ENCODE measurements around the gene ZC3H4.

ZC3H4 gene

GRCh38 chr19:47133021-47133471 lies 19.5 kb upstream of the ZC3H4 start:
- no peak for DNase-seq (ENCODE audit: low spot score)

GRCh38 chr19:47132194-47132852 lies 18.7 kb upstream of the ZC3H4 start:
- DNase-seq (ENCODE audit: low spot score), result no peak

- peak; percentile 98 for DNase-seq (ENCODE audit: low spot score)
These were observed 17.1 kb upstream of the ZC3H4 start, which contains the start of gene SAE1 for GRCh38 chr19:47130589-47131227. SAE1 (plus strand) TSS chr19:47130835; CDS start chr19:47130931, 96 bp downstream.

GRCh38 chr19:47130120-47130588 lies 16.6 kb upstream of the ZC3H4 start:
- no peak for DNase-seq (ENCODE audit: low spot score)

GRCh38 chr19:47129579-47129978 lies 16.0 kb upstream of the ZC3H4 start:
- DNase-seq (ENCODE audit: low spot score), result no peak

- no peak for DNase-seq (ENCODE audit: low spot score)
These were observed 12.0 kb upstream of the ZC3H4 start for GRCh38 chr19:47125669-47125938.

- peak; percentile 79 for DNase-seq (ENCODE audit: low spot score)
These were observed 11.5 kb upstream of the ZC3H4 start for GRCh38 chr19:47124937-47125668.

GRCh38 chr19:47123406-47123805 lies 9.8 kb upstream of the ZC3H4 start:
- DNase-seq (ENCODE audit: low spot score), result no peak

GRCh38 chr19:47122359-47123335 lies 9.1 kb upstream of the ZC3H4 start:
- peak; percentile 77 for DNase-seq (ENCODE audit: low spot score)

GRCh38 chr19:47120470-47121067 lies 7.0 kb upstream of the ZC3H4 start:
- no peak for DNase-seq (ENCODE audit: low spot score)

GRCh38 chr19:47113850-47114651 lies 475 bp upstream of the ZC3H4 start:
- peak; percentile 27 for DNase-seq (ENCODE audit: low spot score)

- DNase-seq (ENCODE audit: low spot score), result peak; percentile 91
These were observed 1.2 kb downstream of the ZC3H4 start for GRCh38 chr19:47112166-47112996.

- no peak for DNase-seq (ENCODE audit: low spot score)
These were observed 1.9 kb downstream of the ZC3H4 start for GRCh38 chr19:47111682-47112165.

- DNase-seq (ENCODE audit: low spot score), result no peak
These were observed 2.5 kb downstream of the ZC3H4 start for GRCh38 chr19:47111006-47111621.

GRCh38 chr19:47110521-47111005 lies 3.0 kb downstream of the ZC3H4 start:
- peak; percentile 45 for DNase-seq (ENCODE audit: low spot score)

- DNase-seq (ENCODE audit: low spot score), result no peak
These were observed 3.8 kb downstream of the ZC3H4 start for GRCh38 chr19:47109541-47110375.

GRCh38 chr19:47109177-47109540 lies 4.4 kb downstream of the ZC3H4 start:
- DNase-seq (ENCODE audit: low spot score), result no peak
